Measurements from ENCODE around the gene C1GALT1C1L. TPM values are rescaled to one million over a fixed set of nuclear protein-coding genes. Genes with fewer than 3 reads are reported as not detected.

C1GALT1C1L gene
- polyA plus RNA-seq, 3 donors = not detected

DNA sequence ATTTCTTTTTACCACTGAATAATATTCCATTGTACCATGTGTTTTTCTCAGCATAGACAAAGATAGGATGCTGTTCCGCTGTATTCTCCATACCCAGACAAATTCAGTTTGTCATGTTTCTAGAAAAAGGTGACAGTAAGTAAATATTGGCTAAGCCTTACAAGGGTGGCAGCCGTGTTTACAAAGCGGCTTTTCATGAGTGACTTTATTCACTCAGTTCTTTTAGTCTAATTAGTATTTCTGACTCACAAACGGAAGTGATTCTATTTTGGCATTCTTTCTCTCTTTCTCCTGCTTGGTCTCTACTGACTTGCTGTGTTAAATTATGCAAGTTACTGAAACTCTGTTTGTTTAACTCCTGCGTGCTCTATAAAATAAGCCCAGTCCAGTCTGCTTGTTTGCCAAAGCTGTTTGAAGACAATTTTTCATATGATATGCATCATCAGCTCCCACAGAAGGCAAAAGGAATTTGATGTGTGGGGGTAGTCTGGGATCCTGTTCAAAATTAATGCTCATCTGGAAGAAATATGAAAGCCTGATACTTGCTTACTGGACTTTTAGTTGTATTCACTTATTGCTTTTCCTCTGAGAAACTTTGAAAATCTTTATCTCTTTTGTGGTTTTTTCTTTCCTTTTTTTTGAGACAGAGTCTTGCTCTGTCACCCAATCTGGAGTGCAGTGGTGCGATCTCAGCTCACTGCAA is 41.5 kb downstream of the C1GALT1C1L start:
- Mint-ChIP-seq H3K36me3 (peaks cover 0 to 6% of the 10 kb centered on the region in 2 donors), H3K27me3 (ENCODE audit: low read depth in 3 of 3) (peaks cover 53 to 75% (median 61%) of the 10 kb centered on the region in 3 donors), H3K9me3 (peaks cover 2 to 16% (median 11%) of the 10 kb centered on the region in 7 donors), H3K27ac (no peak overlapping the region), H3K4me3 (peak overlapping the region in 1 of 2 donors; percentile 76), H3K4me1 (peaks cover 16% of the 10 kb centered on the region)
- no peaks in the 10 kb centered on the region for H4K20me1 ChIP-seq (ENCODE audit: insufficient read depth, low read length)
- peaks cover 4 to 9% of the 10 kb centered on the region in 2 donors for H3K9me3 ChIP-seq (replicated peaks in 1 of 2; ENCODE audit: control insufficient read depth in 1 of 2, insufficient read depth in 1 of 2, low read length in 2 of 2)
- H3K79me2 ChIP-seq (ENCODE audit: insufficient read depth, low read length) = no peaks in the 10 kb centered on the region
- TF ChIP-seq, protein P1, sequence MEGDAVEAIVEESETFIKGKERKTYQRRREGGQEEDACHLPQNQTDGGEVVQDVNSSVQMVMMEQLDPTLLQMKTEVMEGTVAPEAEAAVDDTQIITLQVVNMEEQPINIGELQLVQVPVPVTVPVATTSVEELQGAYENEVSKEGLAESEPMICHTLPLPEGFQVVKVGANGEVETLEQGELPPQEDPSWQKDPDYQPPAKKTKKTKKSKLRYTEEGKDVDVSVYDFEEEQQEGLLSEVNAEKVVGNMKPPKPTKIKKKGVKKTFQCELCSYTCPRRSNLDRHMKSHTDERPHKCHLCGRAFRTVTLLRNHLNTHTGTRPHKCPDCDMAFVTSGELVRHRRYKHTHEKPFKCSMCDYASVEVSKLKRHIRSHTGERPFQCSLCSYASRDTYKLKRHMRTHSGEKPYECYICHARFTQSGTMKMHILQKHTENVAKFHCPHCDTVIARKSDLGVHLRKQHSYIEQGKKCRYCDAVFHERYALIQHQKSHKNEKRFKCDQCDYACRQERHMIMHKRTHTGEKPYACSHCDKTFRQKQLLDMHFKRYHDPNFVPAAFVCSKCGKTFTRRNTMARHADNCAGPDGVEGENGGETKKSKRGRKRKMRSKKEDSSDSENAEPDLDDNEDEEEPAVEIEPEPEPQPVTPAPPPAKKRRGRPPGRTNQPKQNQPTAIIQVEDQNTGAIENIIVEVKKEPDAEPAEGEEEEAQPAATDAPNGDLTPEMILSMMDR (IDR thresholded peaks at IDR 0.05) = no peak
- H3K4me1 ChIP-seq (ENCODE audit: control insufficient read depth in 1 of 2, insufficient read depth in 2 of 2, low read length in 2 of 2) = peaks cover 17 to 19% of the 10 kb centered on the region in 2 donors
- H3K27ac ChIP-seq (ENCODE audit: low read depth in 1 of 2, low read length in 2 of 2) = no peak overlapping the region
- no peak overlapping the region for H3K4me3 ChIP-seq (replicated peaks in 1 of 3; ENCODE audit: low read depth in 2 of 3, low read length in 3 of 3)
- no peak overlapping the region for H3K9ac ChIP-seq (ENCODE audit: insufficient read depth, low read length, poor library complexity, severe bottlenecking)
- no peak for DNase-seq
- WGBS (ENCODE audit: insufficient coverage) = no CpG with 5 or more reads among the region's 6 CpGs
- H3K36me3 ChIP-seq (replicated peaks in 1 of 2; ENCODE audit: control insufficient read depth in 1 of 2, insufficient read depth in 2 of 2, low read length in 2 of 2) = no peaks in the 10 kb centered on the region
- no peak overlapping the region for H3K4me2 ChIP-seq (replicated peaks; ENCODE audit: extremely low read depth, low read length, poor library complexity, severe bottlenecking)
- H3K27me3 ChIP-seq (ENCODE audit: control insufficient read depth in 2 of 2, insufficient read depth in 2 of 2, low read length in 2 of 2) = peaks cover 41 to 69% of the 10 kb centered on the region in 2 donors
- no peak overlapping the region for H2AFZ ChIP-seq (ENCODE audit: insufficient read depth, low read depth, low read length, poor library complexity, severe bottlenecking)
- intact Hi-C loops (cut with micrococcal nuclease) = no loop called here

DNA sequence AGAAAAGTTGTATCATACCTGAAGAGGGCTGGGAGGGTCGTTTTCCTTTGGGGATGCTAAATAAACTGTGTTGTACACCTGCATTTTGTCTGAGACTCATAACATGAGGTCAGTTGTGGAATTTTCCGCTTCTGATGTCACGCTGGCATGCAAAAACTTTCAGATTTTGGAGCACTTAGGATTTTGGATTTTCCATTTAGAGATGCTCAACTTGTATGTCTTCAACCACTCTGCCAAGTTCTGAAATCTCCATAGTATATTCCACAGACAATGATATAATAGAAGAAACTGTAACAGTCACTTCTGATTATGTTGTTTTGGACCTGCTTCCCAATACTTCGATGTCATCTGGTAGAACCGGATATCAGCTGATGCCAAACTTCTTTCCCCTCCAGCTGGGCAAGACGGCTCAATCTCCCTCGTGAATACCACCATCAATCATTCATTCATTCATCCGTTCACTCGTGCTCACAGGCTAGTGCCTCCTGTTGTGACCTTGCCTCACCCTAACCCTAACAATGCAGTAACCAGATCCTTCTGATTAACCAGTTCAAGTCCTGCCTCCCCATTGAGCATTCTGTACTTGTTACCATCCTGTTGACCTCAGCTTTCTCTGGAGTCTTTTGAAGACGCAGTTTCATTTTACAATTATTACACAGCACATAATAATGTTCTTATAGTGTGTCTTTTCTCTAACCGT is 44.5 kb downstream of the C1GALT1C1L start:
- H3K4me3 Mint-ChIP-seq = no peak overlapping the region
- intact Hi-C loops (cut with micrococcal nuclease) = no loop called here
- H3K27me3 Mint-ChIP-seq (ENCODE audit: low read depth in 3 of 3) = peaks cover 36 to 51% (median 47%) of the 10 kb centered on the region in 3 donors
- H3K9ac ChIP-seq (ENCODE audit: insufficient read depth, low read length, poor library complexity, severe bottlenecking) = no peak overlapping the region
- no peak overlapping the region for H2AFZ ChIP-seq (ENCODE audit: insufficient read depth, low read depth, low read length, poor library complexity, severe bottlenecking)
- no peaks in the 10 kb centered on the region for H3K79me2 ChIP-seq (ENCODE audit: insufficient read depth, low read length)
- peaks cover 0 to 1% of the 10 kb centered on the region in 2 donors for H3K9me3 ChIP-seq (replicated peaks in 1 of 2; ENCODE audit: control insufficient read depth in 1 of 2, insufficient read depth in 1 of 2, low read length in 2 of 2)
- H3K9me3 Mint-ChIP-seq = peaks cover 0 to 8% (median 5%) of the 10 kb centered on the region in 7 donors
- no peak overlapping the region for H3K4me2 ChIP-seq (replicated peaks; ENCODE audit: extremely low read depth, low read length, poor library complexity, severe bottlenecking)
- H3K27ac Mint-ChIP-seq = no peak overlapping the region
- no peaks in the 10 kb centered on the region for H4K20me1 ChIP-seq (ENCODE audit: insufficient read depth, low read length)
- no peak overlapping the region for H3K4me3 ChIP-seq (replicated peaks in 1 of 3; ENCODE audit: low read depth in 2 of 3, low read length in 3 of 3)
- H3K27me3 ChIP-seq (ENCODE audit: control insufficient read depth in 2 of 2, insufficient read depth in 2 of 2, low read length in 2 of 2) = peaks cover 32 to 44% of the 10 kb centered on the region in 2 donors
- peaks cover 5% of the 10 kb centered on the region for H3K4me1 Mint-ChIP-seq
- peaks cover 3% of the 10 kb centered on the region in 2 donors for H3K4me1 ChIP-seq (ENCODE audit: control insufficient read depth in 1 of 2, insufficient read depth in 2 of 2, low read length in 2 of 2)
- TF ChIP-seq, protein P1 (IDR thresholded peaks at IDR 0.05) = no peak
- H3K36me3 Mint-ChIP-seq = peaks cover 0 to 3% of the 10 kb centered on the region in 2 donors
- 76% methylated on average over 7 of the region's 11 CpGs for WGBS (ENCODE audit: insufficient coverage)
- H3K27ac ChIP-seq (ENCODE audit: low read depth in 1 of 2, low read length in 2 of 2) = no peak overlapping the region
- no peak for DNase-seq
- no peaks in the 10 kb centered on the region for H3K36me3 ChIP-seq (replicated peaks in 1 of 2; ENCODE audit: control insufficient read depth in 1 of 2, insufficient read depth in 2 of 2, low read length in 2 of 2)

Other genes starting within 250 kb of the C1GALT1C1L start
- 10 to 100 TPM in 1 of 3 donors, 1 to 10 TPM in 2; 7.3 to 11.2 (median 9.7) TPM for gene THADA, start 80.4 kb downstream of the C1GALT1C1L start, polyA plus RNA-seq
- not detected for gene PLEKHH2, start 39.2 kb downstream of the C1GALT1C1L start, polyA plus RNA-seq
- 1 to 10 TPM; 2.5 to 4.4 (median 3.5) TPM for gene DYNC2LI1, start 97.6 kb upstream of the C1GALT1C1L start, polyA plus RNA-seq
- not detected for gene ABCG5, start 162.4 kb upstream of the C1GALT1C1L start, polyA plus RNA-seq
- not detected for gene ABCG8, start 162.5 kb upstream of the C1GALT1C1L start, polyA plus RNA-seq